HG03045 (cell line): ENCODE results near the gene DIP2B.

ENCODE experiments used
- ATAC-seq: cut with Tn5 transposase; IDR thresholded peaks from one replicate; pipeline ENCODE4 v1.9.1; 2021; ENCODE audit warnings: mild to moderate bottlenecking, moderate library complexity; ENCODE audit not compliant: unreplicated experiment

Gene DIP2B

DNA sequence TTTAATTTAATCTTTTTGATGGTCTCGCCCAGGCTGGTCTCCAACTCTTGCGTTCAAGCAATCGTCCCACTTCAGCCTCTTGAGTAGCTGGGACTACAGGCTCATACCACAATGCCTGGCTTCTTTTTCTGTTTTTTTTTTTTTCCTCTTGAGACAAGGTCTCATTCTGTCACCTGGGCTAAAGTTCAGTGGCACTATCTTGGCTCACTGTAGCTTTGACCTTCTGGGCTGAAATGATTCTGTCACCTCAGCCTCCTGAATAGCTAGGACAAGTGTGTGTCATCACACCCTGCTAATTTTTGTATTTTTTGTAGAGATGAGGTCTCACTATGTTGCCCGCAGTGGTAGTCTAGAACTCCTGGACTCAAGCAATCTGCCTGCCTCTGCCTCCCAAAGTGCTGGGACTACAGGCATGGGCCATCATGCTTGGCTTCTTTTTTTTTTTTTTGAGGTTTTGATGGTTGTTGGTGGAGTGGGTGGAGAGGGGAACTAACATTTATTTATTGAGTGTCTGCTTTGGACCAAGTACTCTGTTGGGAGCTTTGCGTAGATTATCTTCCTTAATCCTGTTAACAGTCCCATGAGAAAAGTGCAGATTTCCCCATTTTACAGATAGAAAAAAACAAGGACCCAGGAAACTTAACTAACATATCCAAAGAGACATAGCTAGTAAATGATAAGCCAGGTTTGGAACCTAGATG lies 102.0 kb downstream of the DIP2B start:
- ATAC-seq, result no peak

DNA sequence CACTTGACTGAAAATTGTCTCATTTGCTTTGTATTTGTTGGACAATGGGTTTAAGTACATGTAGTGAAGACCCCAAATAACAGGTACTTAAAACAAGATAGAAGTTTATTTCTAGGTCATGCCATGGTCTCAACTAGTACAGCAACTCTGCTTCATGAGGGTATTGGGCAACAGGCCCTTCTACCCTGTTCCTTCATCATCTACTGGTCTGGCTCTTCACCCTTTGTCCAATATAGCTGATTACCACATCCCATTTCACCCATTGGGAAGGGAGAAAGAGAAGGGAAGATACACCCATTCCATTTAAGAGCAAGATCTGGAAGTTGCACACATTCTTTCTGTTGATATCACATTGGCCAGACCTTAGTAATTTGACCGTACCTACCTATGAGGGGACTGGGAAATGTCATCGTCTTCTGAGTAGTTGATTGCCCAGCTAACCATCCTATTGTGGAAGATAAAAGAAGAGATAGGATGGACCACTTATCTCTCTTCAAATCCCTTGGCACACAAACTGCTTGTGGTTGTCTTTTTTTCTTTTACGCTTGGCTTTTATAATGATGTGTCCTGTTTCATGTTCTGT lies 104.6 kb downstream of the DIP2B start:
- ATAC-seq, result no peak

DNA sequence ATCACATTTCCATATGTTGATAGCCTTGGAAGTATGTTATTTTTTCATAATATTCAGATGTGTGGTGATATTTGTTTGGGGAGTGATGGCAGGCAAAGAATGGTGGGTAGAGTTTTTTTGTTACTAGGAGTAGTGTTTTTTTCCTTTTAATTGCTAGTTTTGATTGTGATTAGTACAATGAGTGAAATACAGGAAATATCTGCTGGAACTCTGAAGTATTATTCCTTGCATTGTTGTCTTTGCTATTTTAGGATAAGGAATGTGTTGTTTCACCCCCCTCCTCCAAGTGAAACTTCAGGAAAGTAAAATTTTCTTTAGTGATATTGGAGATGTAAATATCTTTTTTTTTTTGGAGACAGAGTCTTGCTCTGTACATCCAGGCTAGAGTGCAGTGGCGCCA lies 105.4 kb downstream of the DIP2B start:
- ATAC-seq, result no peak

DNA sequence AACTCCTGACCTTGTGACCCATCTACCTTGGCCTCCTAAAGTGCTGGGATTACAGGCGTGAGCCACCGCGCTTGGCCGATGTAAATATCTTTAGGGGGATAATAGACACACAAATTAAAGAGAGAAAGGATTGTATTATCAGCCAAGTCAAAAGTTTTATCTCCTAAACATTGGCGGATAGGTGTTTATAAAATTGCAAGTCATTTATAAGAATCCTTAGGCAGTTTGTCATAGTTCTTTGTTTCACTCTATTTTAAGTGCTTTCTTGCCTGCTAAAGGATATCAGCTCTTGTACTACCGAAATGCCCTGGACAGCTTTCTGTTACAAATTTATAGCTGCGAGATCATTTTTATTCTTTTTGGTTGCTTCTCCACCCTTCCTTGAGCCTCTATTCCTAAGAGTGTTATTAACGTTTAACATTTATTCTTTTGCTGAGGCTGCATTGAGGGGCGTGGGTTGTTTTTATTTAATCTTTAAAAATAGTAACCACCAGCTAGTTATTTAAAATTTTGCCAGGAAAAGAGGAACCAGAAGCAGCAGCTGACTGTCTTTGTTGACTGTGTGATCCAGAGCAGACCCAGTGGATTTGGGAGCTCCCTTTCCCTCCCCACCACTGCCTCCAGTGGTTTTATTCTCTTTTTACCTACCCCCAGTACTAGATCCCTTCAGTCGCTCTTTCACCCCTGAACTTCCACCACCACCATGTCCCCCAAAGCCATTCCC lies 106.4 kb downstream of the DIP2B start:
- no peak for ATAC-seq

DNA sequence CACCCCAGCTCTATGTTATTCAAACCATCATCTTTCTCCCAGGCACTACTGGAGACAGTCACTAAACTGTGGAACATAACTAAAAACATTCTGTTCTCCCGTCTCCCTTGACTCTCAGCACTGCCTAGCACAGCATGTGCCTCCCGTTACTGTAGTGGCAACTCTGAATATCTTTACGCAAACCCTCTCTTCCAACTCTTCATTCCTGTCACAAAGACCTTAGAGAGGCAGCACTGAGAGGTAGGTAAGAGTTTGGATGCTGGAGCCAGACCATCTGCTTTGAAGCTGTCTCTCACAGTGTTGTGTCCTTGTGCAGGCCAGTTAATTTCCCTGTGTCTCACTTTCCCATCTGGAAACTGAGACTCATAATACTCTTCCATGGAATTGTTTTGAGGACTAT lies 108.1 kb downstream of the DIP2B start:
- ATAC-seq, result no peak

DNA sequence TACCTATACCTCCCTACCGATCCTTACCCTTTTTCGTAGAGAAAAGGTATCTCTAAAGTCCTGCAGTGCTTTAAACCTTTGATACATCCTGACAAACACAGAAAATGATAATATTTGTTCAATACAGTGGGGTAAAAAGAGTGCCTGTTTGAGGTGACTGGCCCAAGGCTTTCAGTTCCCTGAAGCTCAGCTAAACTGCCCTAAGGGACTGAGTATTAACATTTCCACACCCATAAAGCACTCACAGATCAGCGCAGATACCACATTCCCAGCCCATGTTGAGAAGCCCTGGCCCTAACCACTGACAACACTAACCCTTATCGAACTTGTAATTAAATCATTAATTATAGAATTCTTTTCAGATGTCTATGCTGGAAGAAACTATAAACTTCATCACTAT lies 108.7 kb downstream of the DIP2B start:
- no peak for ATAC-seq

DNA sequence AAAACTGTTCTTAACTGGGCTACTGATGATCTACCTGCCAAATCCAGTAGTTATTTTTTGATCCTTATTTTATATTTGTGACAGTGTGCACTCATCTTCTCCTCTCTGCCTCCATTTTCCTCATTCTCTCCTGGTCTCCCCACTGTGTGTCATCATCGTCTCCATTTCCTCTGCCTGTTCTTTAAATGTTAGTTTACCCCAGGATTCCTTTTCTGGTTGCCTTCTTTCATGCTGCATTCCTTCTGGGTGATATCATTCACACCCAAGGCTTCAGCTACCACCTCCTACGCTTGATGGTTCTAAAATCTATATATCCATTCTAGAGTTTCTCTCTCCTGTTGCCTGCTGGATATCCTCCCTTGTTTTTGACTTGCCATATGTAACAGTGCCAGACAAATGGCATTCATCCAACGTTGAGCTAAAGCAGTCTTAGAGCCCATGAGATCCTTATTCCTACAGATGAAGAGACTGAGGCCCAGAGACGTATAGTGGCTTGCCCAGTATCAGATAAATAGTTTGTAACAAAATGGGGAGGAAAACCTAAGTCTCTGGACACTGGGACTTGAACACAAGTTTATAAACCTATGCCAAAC lies 109.5 kb downstream of the DIP2B start:
- ATAC-seq, result no peak

DNA sequence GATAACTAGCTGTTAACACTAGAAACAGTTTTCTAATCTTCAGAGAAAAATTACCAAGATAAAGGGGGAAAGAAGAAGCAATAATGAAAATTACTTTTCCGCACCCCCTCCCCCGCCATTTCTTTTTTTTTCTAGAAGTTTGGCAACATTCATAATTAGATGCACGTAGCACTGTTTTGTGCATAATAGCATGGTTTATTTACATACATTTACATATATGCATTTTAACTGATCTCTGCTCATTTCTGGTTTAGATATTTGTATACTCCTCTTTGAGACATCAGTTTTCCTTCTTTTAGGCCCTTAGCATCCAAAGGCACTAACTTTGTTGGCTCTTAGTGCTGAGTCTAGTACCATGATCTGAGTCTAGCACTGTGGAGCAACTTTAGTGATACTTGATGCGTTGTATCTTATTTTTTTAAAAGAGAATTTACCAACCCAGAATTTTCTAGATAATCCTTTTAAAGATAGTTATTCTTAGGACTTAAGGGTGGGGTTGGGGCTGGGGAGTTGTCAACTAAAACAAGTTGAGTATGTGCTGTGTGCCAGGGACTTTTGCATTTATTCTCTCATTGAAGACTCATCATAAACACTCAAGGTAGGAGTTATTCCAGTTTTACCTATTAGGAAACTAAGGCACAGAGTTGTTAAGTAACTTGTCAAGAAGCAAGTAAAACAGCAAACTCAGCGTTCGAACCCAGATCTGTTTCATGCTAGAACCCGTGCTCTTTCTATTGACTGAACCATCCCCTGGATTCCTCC lies 110.5 kb downstream of the DIP2B start:
- ATAC-seq, result no peak

DNA sequence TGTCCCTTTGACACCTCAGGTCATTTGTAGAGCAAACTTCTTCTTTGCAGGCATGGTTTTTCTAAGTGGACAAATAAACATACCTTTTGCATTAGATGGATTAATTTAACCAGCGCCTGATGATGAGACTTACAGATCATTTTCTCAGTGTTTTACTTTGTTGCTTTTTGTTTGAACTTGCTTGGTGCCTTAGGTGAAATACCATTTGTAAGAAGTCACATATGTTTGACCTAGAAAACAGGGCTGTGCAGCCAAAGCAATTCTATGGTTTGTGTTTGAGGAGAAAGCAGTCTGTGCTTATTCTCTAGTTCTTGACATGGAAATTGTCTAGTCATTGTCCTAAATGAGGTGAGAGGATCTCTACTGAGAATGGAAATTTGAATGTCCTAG lies 111.1 kb downstream of the DIP2B start:
- ATAC-seq, result no peak

DNA sequence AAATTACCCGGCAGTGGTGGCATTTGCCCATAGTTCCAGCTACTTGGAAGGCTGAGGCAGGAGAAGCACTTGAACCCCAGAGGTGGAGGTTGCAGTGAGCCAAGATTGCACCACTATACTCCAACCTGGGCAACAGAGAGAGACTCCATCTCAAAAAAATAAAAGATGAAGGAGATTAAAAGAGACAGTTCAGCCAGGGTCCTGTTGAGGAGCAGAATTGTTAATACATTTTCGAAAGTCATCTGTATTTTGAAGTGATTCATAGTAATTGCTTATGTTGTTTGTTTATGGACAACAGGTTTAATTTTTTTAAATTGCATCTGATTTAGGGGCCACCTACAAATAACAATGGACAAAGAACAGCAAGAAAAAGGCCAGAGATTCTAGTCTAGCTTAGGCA lies 112.9 kb downstream of the DIP2B start:
- no peak for ATAC-seq

DNA sequence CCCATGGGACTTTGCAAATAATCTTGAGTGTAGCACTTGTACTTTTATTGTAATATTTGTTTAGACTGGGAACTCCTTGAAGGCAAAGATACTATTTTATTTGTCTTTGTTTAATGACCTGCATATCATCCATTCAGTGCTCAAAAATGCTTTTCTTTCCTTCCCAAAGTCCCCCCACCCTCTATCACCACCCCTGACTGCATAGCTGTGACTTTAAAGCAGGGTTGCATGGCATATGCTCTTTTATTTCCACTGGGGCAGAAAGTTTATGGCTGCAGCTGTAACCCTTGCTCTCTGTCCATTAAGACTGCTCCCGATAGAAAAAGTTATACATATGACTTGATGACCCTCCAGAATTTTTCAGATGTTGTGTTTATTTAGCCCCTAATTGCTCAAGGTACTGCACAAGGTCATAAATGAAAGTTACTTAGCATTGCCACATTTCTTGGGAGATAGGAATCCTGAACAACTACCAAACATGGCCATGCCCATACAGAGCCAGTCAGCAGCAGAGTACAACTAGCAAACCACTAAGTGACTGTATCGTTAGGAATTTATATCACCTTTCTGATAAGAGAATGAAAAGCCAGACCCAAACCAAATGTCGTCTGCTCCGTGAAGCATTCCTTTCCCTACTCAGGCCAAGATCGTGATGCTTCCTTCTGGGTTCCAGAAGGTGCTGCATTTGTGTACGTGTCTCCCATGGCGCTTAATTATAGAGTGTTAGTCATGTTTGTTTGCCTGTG lies 114.3 kb downstream of the DIP2B start:
- no peak for ATAC-seq

DNA sequence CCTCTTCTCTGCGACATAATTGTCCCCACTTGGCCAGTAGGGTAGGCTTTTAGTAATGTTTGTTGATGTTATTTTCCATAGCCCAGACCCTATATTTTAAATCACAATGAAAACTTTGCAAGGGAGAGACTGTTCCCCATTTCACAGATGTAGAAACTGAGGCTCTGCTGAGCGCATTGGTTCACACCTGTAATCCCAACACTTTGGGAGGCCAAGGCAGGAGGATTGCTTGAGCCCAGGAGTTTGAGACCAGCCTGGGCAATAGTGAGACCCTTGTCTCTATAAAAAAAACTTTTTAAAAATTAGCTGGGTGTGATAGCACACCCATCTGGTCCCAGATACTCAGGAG lies 114.8 kb downstream of the DIP2B start:
- no peak for ATAC-seq

DNA sequence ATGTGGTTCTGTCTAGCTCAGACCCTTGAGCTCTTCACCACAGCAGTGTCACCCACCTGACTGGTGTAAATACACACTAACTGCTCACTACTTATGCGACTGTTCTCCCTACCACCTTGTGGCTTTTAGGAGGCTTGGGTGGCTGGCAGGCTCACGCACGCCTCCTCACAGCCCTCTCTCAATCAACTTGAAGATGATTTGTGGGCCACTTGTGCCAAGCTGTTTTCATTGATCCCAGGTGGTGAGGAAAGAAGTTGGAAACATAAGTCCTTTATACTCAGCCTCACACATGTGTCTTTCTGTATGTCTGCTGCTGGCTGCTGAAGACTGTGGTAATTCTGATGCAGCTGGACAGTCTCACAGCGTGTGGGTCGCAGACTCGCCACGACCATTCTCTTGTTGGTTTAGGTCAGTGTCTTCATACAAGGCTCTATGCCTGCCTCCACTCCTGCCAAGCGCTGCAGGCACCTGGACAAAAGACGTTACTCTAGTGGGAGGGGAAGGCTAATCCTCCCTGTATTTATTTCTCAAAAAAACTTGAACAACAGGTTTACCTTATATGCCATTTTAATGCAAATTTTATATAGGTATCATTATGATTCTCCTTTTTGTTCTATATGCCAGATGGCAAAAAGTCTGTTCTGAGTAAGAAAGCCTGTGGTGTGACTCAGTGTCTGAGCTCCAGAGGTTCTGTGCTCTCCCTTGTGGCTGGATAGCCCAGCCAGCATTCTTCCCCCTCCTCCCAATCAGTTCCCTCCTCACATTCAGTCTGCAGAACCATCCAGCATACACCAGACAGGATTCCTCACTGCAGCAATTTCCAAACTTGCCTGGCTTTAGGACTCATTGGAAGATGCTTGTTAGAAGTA lies 115.6 kb downstream of the DIP2B start:
- ATAC-seq, result no peak

DNA sequence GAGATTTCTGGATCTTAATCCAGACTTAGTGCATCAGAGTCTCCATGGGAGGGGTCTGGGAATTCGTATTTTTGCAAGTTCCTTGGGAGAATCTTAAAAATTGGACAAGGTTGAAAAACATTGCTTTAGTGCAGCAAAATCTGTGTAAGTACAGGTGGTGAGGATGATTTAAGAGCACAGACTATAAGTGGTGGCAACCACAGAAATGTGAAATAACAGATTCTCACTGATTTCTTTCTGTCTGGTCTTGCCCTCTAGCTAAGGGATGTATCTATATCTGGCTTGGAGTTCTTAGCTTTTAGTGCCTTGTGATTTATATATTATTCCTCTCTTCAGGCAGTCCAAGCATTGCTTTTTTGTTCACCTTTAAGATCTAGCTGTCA lies 116.2 kb downstream of the DIP2B start:
- no peak for ATAC-seq

DNA sequence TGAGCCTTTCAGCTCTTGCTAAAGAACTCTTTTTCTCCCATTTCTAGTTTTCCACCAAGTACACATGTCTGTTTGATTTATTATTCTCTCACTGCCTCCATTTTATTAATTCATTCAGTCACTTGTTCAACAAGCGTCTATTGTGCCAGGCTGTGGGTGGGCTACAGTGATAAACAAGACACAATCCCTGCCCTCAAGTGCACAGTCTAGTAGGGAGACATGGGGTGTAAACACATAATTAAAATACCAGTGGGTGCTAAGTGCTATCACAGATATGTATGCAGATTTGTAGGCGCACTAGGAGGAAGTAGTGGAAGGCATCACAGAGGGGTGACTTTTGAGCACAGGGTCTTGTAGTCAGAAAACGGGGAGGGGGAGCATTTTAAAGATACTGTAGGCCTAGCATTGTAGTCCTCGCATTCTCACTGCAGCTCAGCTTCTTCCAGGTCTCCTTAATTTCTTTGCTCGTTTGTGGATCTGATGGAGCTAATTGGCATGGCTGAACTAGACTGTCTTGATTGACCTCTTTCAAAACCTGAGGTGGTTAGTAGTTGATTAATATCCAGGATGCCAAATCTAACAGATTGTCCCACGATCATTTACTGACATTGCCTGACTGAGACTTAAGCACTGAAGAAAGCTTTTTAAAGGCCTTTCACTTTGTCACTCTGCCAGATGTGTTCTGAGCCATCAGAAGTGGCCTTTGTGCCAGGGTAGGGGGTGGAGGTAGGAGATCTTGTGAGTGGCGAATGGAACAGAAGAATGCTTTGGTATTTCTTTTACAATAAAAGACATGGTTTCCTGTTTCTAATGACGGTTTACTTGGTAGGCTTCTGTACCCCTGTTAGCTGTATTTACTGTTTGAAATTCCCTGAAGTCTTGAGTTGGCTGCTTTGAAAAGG lies 116.9 kb downstream of the DIP2B start:
- no peak for ATAC-seq

DNA sequence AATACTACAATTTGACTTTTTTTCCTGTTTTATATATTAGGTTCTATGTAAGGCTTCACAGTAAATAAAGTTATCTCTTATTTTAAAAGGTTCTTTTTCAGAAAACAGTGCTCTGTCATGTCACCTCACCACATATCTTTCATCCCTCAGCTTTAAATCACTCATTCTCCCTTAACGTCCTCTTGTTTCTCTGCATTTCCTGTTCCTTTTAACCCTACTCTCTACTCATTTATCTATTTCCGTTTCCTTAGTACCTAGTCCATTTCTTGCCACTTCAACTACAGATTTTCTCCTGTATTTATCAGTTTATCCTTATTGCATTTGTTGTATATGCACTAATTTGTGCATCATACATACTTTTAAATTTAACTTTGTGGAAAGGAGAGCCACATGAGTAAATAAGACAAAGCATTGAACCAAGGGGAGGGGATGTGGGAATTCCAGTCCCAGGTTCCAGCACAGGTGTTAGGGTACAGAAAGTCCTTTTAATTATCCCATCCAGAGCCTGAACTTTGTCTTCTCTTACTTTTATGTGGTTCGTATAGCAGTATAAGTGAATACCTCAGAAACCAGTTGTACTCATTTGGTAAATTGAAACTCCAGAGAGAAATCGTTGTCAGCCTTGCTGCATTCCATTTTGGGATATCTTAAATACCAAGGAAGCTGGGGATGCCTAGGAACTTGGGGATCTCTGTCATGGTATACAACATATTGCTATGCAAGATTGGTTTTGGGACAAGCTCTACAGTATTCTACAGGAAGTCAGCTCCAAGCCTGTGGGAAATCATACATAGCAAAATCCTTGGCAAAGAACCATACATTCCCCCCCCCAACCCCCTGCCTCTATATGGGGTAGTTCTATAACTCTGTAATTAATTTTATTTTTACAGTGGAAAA lies 120.5 kb downstream of the DIP2B start:
- no peak for ATAC-seq

DNA sequence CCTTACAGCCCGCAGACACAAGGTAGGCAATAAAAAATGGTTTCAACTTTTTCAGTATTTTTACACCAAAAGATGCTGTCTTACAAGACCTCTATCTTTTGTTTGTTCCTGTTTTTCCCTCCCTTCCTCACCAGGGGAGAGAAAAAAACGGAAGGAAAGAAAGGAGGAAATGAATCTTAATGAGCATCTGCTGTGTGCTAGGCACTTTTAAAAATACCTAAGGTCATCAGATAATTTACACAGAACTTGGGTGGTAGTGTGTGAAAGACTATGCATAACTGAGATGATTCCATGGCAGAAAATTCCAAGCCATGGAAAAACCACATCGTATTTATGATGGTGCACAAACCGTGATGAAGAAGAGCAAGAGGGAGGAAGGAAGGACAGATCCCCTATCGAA lies 121.2 kb downstream of the DIP2B start:
- ATAC-seq, result no peak

DNA sequence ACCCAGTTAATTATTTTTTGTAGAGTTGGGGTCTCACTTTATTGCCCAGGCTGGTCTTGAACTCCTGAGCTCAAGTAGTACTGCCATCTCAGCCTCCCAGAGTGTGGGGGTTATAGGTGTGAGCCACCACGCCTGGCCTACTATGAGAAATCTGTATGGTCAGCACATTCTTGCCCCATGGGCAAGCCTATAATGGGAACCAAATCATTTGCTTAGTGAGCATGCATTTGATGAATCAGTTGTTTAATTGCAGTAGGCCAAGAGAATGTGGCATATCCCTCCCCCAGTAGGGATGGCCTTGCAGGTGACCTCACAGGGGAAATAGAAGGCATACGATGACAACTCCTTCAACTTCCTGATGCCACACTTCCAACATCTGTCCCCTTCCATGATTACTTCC lies 122.7 kb downstream of the DIP2B start:
- ATAC-seq, result no peak
